B cell (primary cell): ENCODE data around the gene CYP26C1. TPM values are rescaled to one million over a fixed set of nuclear protein-coding genes. Genes with fewer than 3 reads are reported as not detected.

Source experiments
- ATAC-seq: fragments of 200-7000 bp; cut with Tn5 transposase; one replicate; pipeline ENCODE4 v1.10.0; 2021; ENCODE audit warnings: low read depth, mild to moderate bottlenecking, moderate number of reproducible peaks, moderate library complexity
- CTCF ChIA-PET: fragments of 350-600 bp; sonication (Branson Sonifier 250); formaldehyde crosslinking; loops from one replicate; lab custom pipeline; 2021; ENCODE audit warnings: antibody characterized with exemption, inconsistent platforms; lab: Charles Lee
- POLR2A ChIA-PET: fragments of 350-600 bp; sonication (Branson Sonifier 250); formaldehyde crosslinking; loops from one replicate; lab custom pipeline; 2021; ENCODE audit warnings: antibody characterized with exemption; lab: Charles Lee
- DNase-seq: peaks from one replicate; pipeline ENCODE4 v3.0.0; 2013
- H2AFZ ChIP-seq: 2 replicates; pipeline ENCODE4 v1.6.1; 2012; ENCODE audit warnings: mild to moderate bottlenecking, low read depth, low read length; ENCODE audit not compliant: insufficient read depth, poor library complexity, severe bottlenecking
- H3K27ac ChIP-seq, 2 donors: 1 replicate in 1 of 2; 2 replicates in 1 of 2; pipeline ENCODE4 v1.5.1; 2012 to 2013; ENCODE audit warnings: low read length in 2 of 2, mild to moderate bottlenecking in 2 of 2, moderate library complexity in 1 of 2
- H3K27me3 ChIP-seq, 4 experiments: fragments of 200-600 bp in 1 of 4; sonication (generic) in 1 of 4; replicated peaks in 1 of 4; 1 replicate in 2 of 4; 2 replicates in 2 of 4; pipeline versions ENCODE4 v1.6.1 to v1.7.0; 2013 to 2016; ENCODE audit warnings: low read length in 3 of 4, mild to moderate bottlenecking in 2 of 4, mixed read lengths in 1 of 4, moderate library complexity in 1 of 4; ENCODE audit not compliant: insufficient read depth in 4 of 4, control insufficient read depth in 3 of 4; ENCODE audit errors: control extremely low read depth in 1 of 4
- H3K36me3 ChIP-seq, 2 experiments: replicated peaks in 1 of 2; 1 replicate in 1 of 2; 2 replicates in 1 of 2; pipeline versions ENCODE4 v1.6.1 to v1.7.1; 2013; ENCODE audit warnings: low read length in 1 of 2; ENCODE audit not compliant: insufficient read depth in 2 of 2, control insufficient read depth in 1 of 2; ENCODE audit errors: control extremely low read depth in 1 of 2, extremely low read depth in 1 of 2
- H3K4me1 ChIP-seq, 2 donors: fragments of 200-600 bp in 1 of 2; sonication (generic) in 1 of 2; 1 replicate in 1 of 2; 2 replicates in 1 of 2; pipeline versions ENCODE4 v1.5.1 to v1.6.1; 2013 to 2017; ENCODE audit warnings: low read length in 2 of 2; ENCODE audit not compliant: control insufficient read depth in 2 of 2, insufficient read depth in 2 of 2
- H3K4me2 ChIP-seq: replicated peaks from 2 replicates; pipeline ENCODE3; 2012; ENCODE audit warnings: mild to moderate bottlenecking, low read depth, low read length; ENCODE audit not compliant: poor library complexity, severe bottlenecking
- H3K4me3 ChIP-seq, 5 experiments: fragments of 200-600 bp in 1 of 5; sonication (generic) in 1 of 5; 1 replicate in 3 of 5; 2 replicates in 2 of 5; pipeline versions ENCODE4 v1.5.1 to v1.7.0; 2011 to 2016; ENCODE audit warnings: low read length in 4 of 5, mild to moderate bottlenecking in 4 of 5, low read depth in 2 of 5, control low read depth in 1 of 5, moderate library complexity in 1 of 5; ENCODE audit not compliant: insufficient read depth in 1 of 5; ENCODE audit errors: control extremely low read depth in 1 of 5, extremely low read depth in 1 of 5
- H3K79me2 ChIP-seq: fragments of 200-600 bp; sonication (generic); one replicate; pipeline ENCODE4 v1.6.0; 2016; ENCODE audit warnings: low read length; ENCODE audit not compliant: control insufficient read depth, insufficient read depth
- H3K9ac ChIP-seq: fragments of 200-600 bp; sonication (generic); 2 replicates; pipeline ENCODE4 v1.6.1; 2017; ENCODE audit warnings: mild to moderate bottlenecking, low read length, moderate library complexity
- H3K9me3 ChIP-seq, 3 donors: one replicate each; pipeline versions ENCODE4 v1.6.1 to v1.7.1; 2013; ENCODE audit warnings: low read length in 2 of 3; ENCODE audit not compliant: control insufficient read depth in 2 of 3, insufficient read depth in 1 of 3; ENCODE audit errors: control extremely low read depth in 1 of 3
- H4K20me1 ChIP-seq: 2 replicates; pipeline ENCODE4 v1.6.0; 2012; ENCODE audit warnings: mild to moderate bottlenecking, low read length; ENCODE audit not compliant: insufficient read depth, control insufficient read depth, poor library complexity, severe bottlenecking
- H3K27ac Mint-ChIP-seq: one replicate; pipeline ENCODE4 v1.8.0; 2021; ENCODE audit warnings: mixed read lengths
- H3K27me3 Mint-ChIP-seq: one replicate; pipeline ENCODE4 v1.8.0; 2021; ENCODE audit warnings: mixed read lengths
- H3K4me1 Mint-ChIP-seq: one replicate; pipeline ENCODE4 v1.8.0; 2021; ENCODE audit warnings: mixed read lengths
- H3K4me3 Mint-ChIP-seq: one replicate; pipeline ENCODE4 v1.8.0; 2021; ENCODE audit warnings: mixed read lengths
- H3K9me3 Mint-ChIP-seq: one replicate; pipeline ENCODE4 v1.8.0; 2022; ENCODE audit warnings: mixed read lengths; ENCODE audit not compliant: insufficient read depth
- EZH2 ChIP-seq: IDR thresholded peaks from 2 replicates; pipeline ENCODE4 v1.6.1; 2012; ENCODE audit warnings: borderline replicate concordance, low read depth, mild to moderate bottlenecking, moderate library complexity, low read length; ENCODE audit not compliant: insufficient read depth, poor library complexity, severe bottlenecking
- WGBS: methylation state at CpG from one replicate; pipeline ENCODE4 v1.1.5; 2013; ENCODE audit warnings: missing lambda C conversion rate; ENCODE audit not compliant: insufficient coverage; 5-methylcytosine and 5-hydroxymethylcytosine counted together
- intact Hi-C: fragments of 100-400 bp; cut with micrococcal nuclease; formaldehyde crosslinking; loops from one replicate; pipeline ENCODE4 v1.10.0; 2022
- polyA plus RNA-seq: library from polyadenylated mRNA; depleted of rRNA; stranded (reverse); fragments of >200 nt; gene quantifications from 2 replicates; pipeline ENCODE4 v1.2.3, GENCODE V29; 2012
- total RNA-seq, 2 donors: library from RNA; stranded (reverse); fragments of 120-200 nt in 1 of 2; gene quantifications; 1 replicate in 1 of 2; 2 replicates in 1 of 2; pipeline versions ENCODE4 v1.2.3 to v1.2.4, GENCODE V29; 2013 to 2022
- TF ChIP-seq, protein P1 (sequence below): fragments of 200-600 bp; IDR thresholded peaks from one replicate; pipeline ENCODE4 v1.8.0; 2022; ENCODE audit warnings: antibody characterized with exemption, mild to moderate bottlenecking

The CYP26C1 gene
- total and polyA plus RNA-seq, 2 donors (not counting 1 experiment from before 2014, with no cell fraction given), result 0.01 to 0.57 TPM

DNA sequence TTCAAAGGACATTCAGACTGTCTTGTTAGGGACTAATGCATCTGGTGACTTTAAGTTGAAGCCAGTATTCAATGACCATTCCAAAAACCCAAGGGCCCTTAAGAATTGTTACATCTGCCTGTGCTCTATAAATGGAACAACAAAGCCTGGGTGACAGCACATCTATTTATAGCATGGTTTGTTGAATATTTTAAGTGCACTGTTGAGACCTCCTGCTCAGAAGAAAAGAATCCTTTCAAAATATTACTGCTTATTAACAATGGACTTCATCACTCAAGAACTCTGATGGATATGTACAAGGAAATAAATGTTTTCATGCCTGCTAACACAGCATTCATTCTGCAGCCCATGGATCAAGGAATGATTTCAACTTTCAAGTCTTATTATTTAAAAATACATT is 33.1 kb upstream of the CYP26C1 start:
- H3K4me1 Mint-ChIP-seq, result no peaks in the 10 kb centered on the region
- ATAC-seq (no peak), DNase-seq (no peak)
- H3K27me3 ChIP-seq, result no peaks in the 10 kb centered on the region
- no peak overlapping the region for H3K9ac ChIP-seq
- CTCF ChIA-PET, result no interaction called here
- H2AFZ ChIP-seq, result no peak overlapping the region
- no peak for TF ChIP-seq EZH2
- TF ChIP-seq, protein P1, sequence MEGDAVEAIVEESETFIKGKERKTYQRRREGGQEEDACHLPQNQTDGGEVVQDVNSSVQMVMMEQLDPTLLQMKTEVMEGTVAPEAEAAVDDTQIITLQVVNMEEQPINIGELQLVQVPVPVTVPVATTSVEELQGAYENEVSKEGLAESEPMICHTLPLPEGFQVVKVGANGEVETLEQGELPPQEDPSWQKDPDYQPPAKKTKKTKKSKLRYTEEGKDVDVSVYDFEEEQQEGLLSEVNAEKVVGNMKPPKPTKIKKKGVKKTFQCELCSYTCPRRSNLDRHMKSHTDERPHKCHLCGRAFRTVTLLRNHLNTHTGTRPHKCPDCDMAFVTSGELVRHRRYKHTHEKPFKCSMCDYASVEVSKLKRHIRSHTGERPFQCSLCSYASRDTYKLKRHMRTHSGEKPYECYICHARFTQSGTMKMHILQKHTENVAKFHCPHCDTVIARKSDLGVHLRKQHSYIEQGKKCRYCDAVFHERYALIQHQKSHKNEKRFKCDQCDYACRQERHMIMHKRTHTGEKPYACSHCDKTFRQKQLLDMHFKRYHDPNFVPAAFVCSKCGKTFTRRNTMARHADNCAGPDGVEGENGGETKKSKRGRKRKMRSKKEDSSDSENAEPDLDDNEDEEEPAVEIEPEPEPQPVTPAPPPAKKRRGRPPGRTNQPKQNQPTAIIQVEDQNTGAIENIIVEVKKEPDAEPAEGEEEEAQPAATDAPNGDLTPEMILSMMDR, result no peak
- H3K4me1 ChIP-seq, result no peaks in the 10 kb centered on the region
- no peak overlapping the region for H3K4me3 Mint-ChIP-seq
- no peaks in the 10 kb centered on the region for H3K27me3 Mint-ChIP-seq
- H3K36me3 ChIP-seq, result peaks cover 5% of the 10 kb centered on the region in 2 experiments
- no peaks in the 10 kb centered on the region for H4K20me1 ChIP-seq
- H3K27ac Mint-ChIP-seq, result no peak overlapping the region
- H3K4me3 ChIP-seq, result no peak overlapping the region
- POLR2A ChIA-PET, result no interaction called here
- peaks cover 4% of the 10 kb centered on the region for H3K9me3 Mint-ChIP-seq
- no peak overlapping the region for H3K27ac ChIP-seq
- no peak overlapping the region for H3K4me2 ChIP-seq
- no peaks in the 10 kb centered on the region for H3K9me3 ChIP-seq
- no peaks in the 10 kb centered on the region for H3K79me2 ChIP-seq
- intact Hi-C loops, result no loop called here

DNA sequence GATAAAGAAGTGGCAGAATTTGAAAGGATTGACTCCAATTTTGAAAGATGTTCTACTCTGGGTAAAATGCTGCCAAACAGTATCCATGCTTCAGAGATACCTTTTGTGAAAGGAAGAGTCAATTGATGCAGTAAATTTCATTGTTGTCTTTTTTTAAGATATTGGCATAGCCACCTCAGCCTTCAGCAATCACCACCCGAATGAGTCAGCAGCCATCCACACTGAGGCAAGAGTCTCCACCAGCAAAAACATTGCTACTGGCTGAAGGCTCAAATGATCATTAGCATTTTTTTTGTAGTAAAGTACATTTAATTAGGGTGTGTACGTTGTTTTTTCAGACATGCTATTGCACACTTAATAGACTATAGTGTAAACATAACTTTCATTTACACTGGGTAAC is 31.7 kb upstream of the CYP26C1 start:
- Histone ChIP-seq H3K79me2 (no peaks in the 10 kb centered on the region), H3K9me3 (no peaks in the 10 kb centered on the region), H3K36me3 (peaks cover 4 to 6% of the 10 kb centered on the region in 2 experiments), H3K9ac (no peak overlapping the region), H3K4me1 (no peaks in the 10 kb centered on the region), H3K27me3 (no peaks in the 10 kb centered on the region), H4K20me1 (no peaks in the 10 kb centered on the region), H2AFZ (no peak overlapping the region), H3K27ac (no peak overlapping the region), H3K4me2 (no peak overlapping the region), H3K4me3 (no peak overlapping the region)
- intact Hi-C loops, result no loop called here
- Mint-ChIP-seq H3K27ac (no peak overlapping the region), H3K9me3 (peaks cover 4% of the 10 kb centered on the region), H3K27me3 (no peaks in the 10 kb centered on the region), H3K4me3 (no peak overlapping the region), H3K4me1 (no peaks in the 10 kb centered on the region)
- POLR2A ChIA-PET, result interaction anchor here (0.6 kb wide), 1 partner anchor 1096 kb away, joined by 6 read pairs; no protein-coding TSS in a partner anchor
- CTCF ChIA-PET, result no interaction called here
- ATAC-seq (no peak), DNase-seq (no peak)
- no peak for TF ChIP-seq EZH2
- TF ChIP-seq, protein P1, result no peak
- WGBS, result 100% methylated on average over 1 of the region's 2 CpGs
